HG02884 (cell line): ENCODE measurements around the gene SLC22A31.
"Not testable (repeated sequence)": the region's sequence is repeated elsewhere in the genome, so short reads cannot be mapped to it uniquely, and the experiment has no call there.

Experiments used
- ATAC-seq: cut with Tn5 transposase; IDR thresholded peaks from one replicate; pipeline ENCODE4 v1.9.1; 2021; ENCODE audit warnings: mild to moderate bottlenecking, moderate library complexity; ENCODE audit not compliant: unreplicated experiment

Gene SLC22A31

GRCh38 chr16:89167425-89167941 lies 32.9 kb downstream of the SLC22A31 start:
- no peak for ATAC-seq

- no peak for ATAC-seq
Observed at GRCh38 chr16:89166696-89167424, 33.5 kb downstream of the SLC22A31 start.

- not testable (repeated sequence) for ATAC-seq
Observed at GRCh38 chr16:89165681-89165979, 34.7 kb downstream of the SLC22A31 start.

- ATAC-seq, result no peak
Observed at GRCh38 chr16:89164847-89165680, 35.3 kb downstream of the SLC22A31 start.

- no peak for ATAC-seq
Observed at GRCh38 chr16:89164436-89164835, 35.9 kb downstream of the SLC22A31 start.

- ATAC-seq, result no peak
Observed at GRCh38 chr16:89163297-89163696, 37.0 kb downstream of the SLC22A31 start.

- ATAC-seq, result no peak
Observed at GRCh38 chr16:89161763-89162713, 38.3 kb downstream of the SLC22A31 start.

- no peak for ATAC-seq
Observed at GRCh38 chr16:89160977-89161701, 39.2 kb downstream of the SLC22A31 start.

GRCh38 chr16:89159850-89160354 lies 40.4 kb downstream of the SLC22A31 start:
- ATAC-seq, result no peak

GRCh38 chr16:89159066-89159849 lies 41.1 kb downstream of the SLC22A31 start:
- ATAC-seq, result no peak

- no peak for ATAC-seq
Observed at GRCh38 chr16:89157778-89158177, 42.6 kb downstream of the SLC22A31 start.

- ATAC-seq, result no peak
Observed at GRCh38 chr16:89156740-89157645, 43.3 kb downstream of the SLC22A31 start.

GRCh38 chr16:89155851-89156739 lies 44.2 kb downstream of the SLC22A31 start:
- ATAC-seq, result no peak

GRCh38 chr16:89155184-89155679 lies 45.1 kb downstream of the SLC22A31 start:
- no peak for ATAC-seq

GRCh38 chr16:89154390-89155183 lies 45.8 kb downstream of the SLC22A31 start:
- no peak for ATAC-seq

GRCh38 chr16:89153848-89154271 lies 46.5 kb downstream of the SLC22A31 start:
- no peak for ATAC-seq
